Measurements from ENCODE around the gene TCTA. TPM values are rescaled to one million over a fixed set of nuclear protein-coding genes. Genes with fewer than 3 reads are reported as not detected.

TCTA gene
- total and polyA plus RNA-seq, 9 of the 15 experiments (the other 6 are each of a cell fraction or from before 2014, with no cell fraction given) = 4.0 to 15.4 (median 8.2) TPM

Other genes with a start within 250 kb of the TCTA start
Only the 7 nearest of the 10 such genes appear.
- 2.6 and 4.2 TPM in 2 replicates for gene C3orf62, start 135.2 kb upstream of the TCTA start, total RNA-seq (2014; rRNA removed)
- 2.9 and 3.8 TPM in 2 replicates for gene C3orf62, start 135.2 kb upstream of the TCTA start, total RNA-seq (2014; rRNA removed; fragmentation: Illumina TruSeq; extraction: Trizol)
- gene C3orf62, start 135.2 kb upstream of the TCTA start, total RNA-seq (2015; rRNA removed; fragmentation: Illumina TruSeq; extraction: Trizol) = 3.4 and 3.5 TPM in 2 replicates
- gene C3orf62, start 135.2 kb upstream of the TCTA start, total RNA-seq (2021) = 3.0 and 4.2 TPM in 2 replicates
- 3.8 and 4.3 TPM in 2 replicates for gene C3orf62, start 135.2 kb upstream of the TCTA start, polyA plus RNA-seq (2011; rRNA removed)
- gene C3orf62, start 135.2 kb upstream of the TCTA start, polyA plus RNA-seq (2014; fragmentation: Illumina TruSeq; extraction: Trizol) = 4.0 and 5.7 TPM in 2 replicates
- 1 to 10 TPM; 1.3 to 1.6 TPM for gene C3orf62, start 135.2 kb upstream of the TCTA start, polyA plus RNA-seq (2014; fragmentation: Nextera tagmentation; extraction: Ambion mirVana)
- 4.6 and 5.6 TPM in 2 replicates for gene C3orf62, start 135.2 kb upstream of the TCTA start, polyA plus RNA-seq (2014; rRNA removed)
- gene USP4, start 72.4 kb upstream of the TCTA start, total RNA-seq (2014; rRNA removed) = 11.8 and 22.1 TPM in 2 replicates
- gene USP4, start 72.4 kb upstream of the TCTA start, total RNA-seq (2014; rRNA removed; fragmentation: Illumina TruSeq; extraction: Trizol) = 21.3 and 21.7 TPM in 2 replicates
- gene USP4, start 72.4 kb upstream of the TCTA start, total RNA-seq (2015; rRNA removed; fragmentation: Illumina TruSeq; extraction: Trizol) = 20.8 and 21.1 TPM in 2 replicates
- 26.7 and 29.5 TPM in 2 replicates for gene USP4, start 72.4 kb upstream of the TCTA start, total RNA-seq (2021)
- 34.2 and 40.4 TPM in 2 replicates for gene USP4, start 72.4 kb upstream of the TCTA start, polyA plus RNA-seq (2011; rRNA removed)
- 24.7 and 28.2 TPM in 2 replicates for gene USP4, start 72.4 kb upstream of the TCTA start, polyA plus RNA-seq (2014; fragmentation: Illumina TruSeq; extraction: Trizol)
- 10 to 100 TPM; 15.4 to 22.9 TPM for gene USP4, start 72.4 kb upstream of the TCTA start, polyA plus RNA-seq (2014; fragmentation: Nextera tagmentation; extraction: Ambion mirVana)
- gene USP4, start 72.4 kb upstream of the TCTA start, polyA plus RNA-seq (2014; rRNA removed) = 20.4 and 26.1 TPM in 2 replicates
- gene GPX1, start 54.1 kb upstream of the TCTA start, total RNA-seq (2014; rRNA removed) = 0.57 TPM in 1 of 2 replicates, not detected in the other
- not detected in 2 replicates for gene GPX1, start 54.1 kb upstream of the TCTA start, total RNA-seq (2014; rRNA removed; fragmentation: Illumina TruSeq; extraction: Trizol)
- gene GPX1, start 54.1 kb upstream of the TCTA start, total RNA-seq (2015; rRNA removed; fragmentation: Illumina TruSeq; extraction: Trizol) = 0.25 TPM in 1 of 2 replicates, not detected in the other
- 1.3 and 1.6 TPM in 2 replicates for gene GPX1, start 54.1 kb upstream of the TCTA start, total RNA-seq (2021)
- gene GPX1, start 54.1 kb upstream of the TCTA start, polyA plus RNA-seq (2011; rRNA removed) = 0.08 TPM in 1 of 2 replicates, not detected in the other
- not detected in 2 replicates for gene GPX1, start 54.1 kb upstream of the TCTA start, polyA plus RNA-seq (2014; fragmentation: Illumina TruSeq; extraction: Trizol)
- under 1 TPM in 1 of 2 experiments, not detected in 1; 0.08 TPM for gene GPX1, start 54.1 kb upstream of the TCTA start, polyA plus RNA-seq (2014; fragmentation: Nextera tagmentation; extraction: Ambion mirVana)
- 0.09 and 0.16 TPM in 2 replicates for gene GPX1, start 54.1 kb upstream of the TCTA start, polyA plus RNA-seq (2014; rRNA removed)
- gene RHOA, start 447 bp upstream of the TCTA start, total RNA-seq (2014; rRNA removed) = 136 and 147 TPM in 2 replicates
- 214 and 232 TPM in 2 replicates for gene RHOA, start 447 bp upstream of the TCTA start, total RNA-seq (2014; rRNA removed; fragmentation: Illumina TruSeq; extraction: Trizol)
- gene RHOA, start 447 bp upstream of the TCTA start, total RNA-seq (2015; rRNA removed; fragmentation: Illumina TruSeq; extraction: Trizol) = 229 and 236 TPM in 2 replicates
- gene RHOA, start 447 bp upstream of the TCTA start, total RNA-seq (2021) = 255 and 267 TPM in 2 replicates
- 136 and 148 TPM in 2 replicates for gene RHOA, start 447 bp upstream of the TCTA start, polyA plus RNA-seq (2011; rRNA removed)
- gene RHOA, start 447 bp upstream of the TCTA start, polyA plus RNA-seq (2014; fragmentation: Illumina TruSeq; extraction: Trizol) = 269 and 334 TPM in 2 replicates
- gene RHOA, start 447 bp upstream of the TCTA start, polyA plus RNA-seq (2014; fragmentation: Nextera tagmentation; extraction: Ambion mirVana) = 100 to 1,000 TPM; 345 to 540 TPM
- 147 and 152 TPM in 2 replicates for gene RHOA, start 447 bp upstream of the TCTA start, polyA plus RNA-seq (2014; rRNA removed)
- 0.37 and 0.41 TPM in 2 replicates for gene AMT, start 10.1 kb downstream of the TCTA start, total RNA-seq (2014; rRNA removed)
- gene AMT, start 10.1 kb downstream of the TCTA start, total RNA-seq (2014; rRNA removed; fragmentation: Illumina TruSeq; extraction: Trizol) = 0.18 and 0.29 TPM in 2 replicates
- 0.14 and 0.41 TPM in 2 replicates for gene AMT, start 10.1 kb downstream of the TCTA start, total RNA-seq (2015; rRNA removed; fragmentation: Illumina TruSeq; extraction: Trizol)
- 0.72 and 1.5 TPM in 2 replicates for gene AMT, start 10.1 kb downstream of the TCTA start, total RNA-seq (2021)
- gene AMT, start 10.1 kb downstream of the TCTA start, polyA plus RNA-seq (2011; rRNA removed) = 1.6 and 4.4 TPM in 2 replicates
- 0.52 and 0.76 TPM in 2 replicates for gene AMT, start 10.1 kb downstream of the TCTA start, polyA plus RNA-seq (2014; fragmentation: Illumina TruSeq; extraction: Trizol)
- gene AMT, start 10.1 kb downstream of the TCTA start, polyA plus RNA-seq (2014; fragmentation: Nextera tagmentation; extraction: Ambion mirVana) = under 1 TPM; 0.25 to 0.66 TPM
- gene AMT, start 10.1 kb downstream of the TCTA start, polyA plus RNA-seq (2014; rRNA removed) = 0.98 and 2.1 TPM in 2 replicates
- 1.9 and 4.7 TPM in 2 replicates for gene NICN1, start 16.9 kb downstream of the TCTA start, total RNA-seq (2014; rRNA removed)
- 2.7 and 3.1 TPM in 2 replicates for gene NICN1, start 16.9 kb downstream of the TCTA start, total RNA-seq (2014; rRNA removed; fragmentation: Illumina TruSeq; extraction: Trizol)
- gene NICN1, start 16.9 kb downstream of the TCTA start, total RNA-seq (2015; rRNA removed; fragmentation: Illumina TruSeq; extraction: Trizol) = 3.7 and 4.2 TPM in 2 replicates
- gene NICN1, start 16.9 kb downstream of the TCTA start, total RNA-seq (2021) = 7.2 and 8.8 TPM in 2 replicates
- gene NICN1, start 16.9 kb downstream of the TCTA start, polyA plus RNA-seq (2011; rRNA removed) = 5.9 and 12.4 TPM in 2 replicates
- gene NICN1, start 16.9 kb downstream of the TCTA start, polyA plus RNA-seq (2014; fragmentation: Illumina TruSeq; extraction: Trizol) = 5.7 and 7.4 TPM in 2 replicates
- gene NICN1, start 16.9 kb downstream of the TCTA start, polyA plus RNA-seq (2014; fragmentation: Nextera tagmentation; extraction: Ambion mirVana) = 1 to 10 TPM; 6.0 to 7.0 TPM
- 4.1 and 6.4 TPM in 2 replicates for gene NICN1, start 16.9 kb downstream of the TCTA start, polyA plus RNA-seq (2014; rRNA removed)
- gene DAG1, start 57.8 kb downstream of the TCTA start, total RNA-seq (2014; rRNA removed) = 11.7 and 12.1 TPM in 2 replicates
- 5.3 and 6.1 TPM in 2 replicates for gene DAG1, start 57.8 kb downstream of the TCTA start, total RNA-seq (2014; rRNA removed; fragmentation: Illumina TruSeq; extraction: Trizol)
- gene DAG1, start 57.8 kb downstream of the TCTA start, total RNA-seq (2015; rRNA removed; fragmentation: Illumina TruSeq; extraction: Trizol) = 8.2 and 9.2 TPM in 2 replicates
- gene DAG1, start 57.8 kb downstream of the TCTA start, total RNA-seq (2021) = 19.3 and 19.6 TPM in 2 replicates
- 6.7 and 8.5 TPM in 2 replicates for gene DAG1, start 57.8 kb downstream of the TCTA start, polyA plus RNA-seq (2011; rRNA removed)
- gene DAG1, start 57.8 kb downstream of the TCTA start, polyA plus RNA-seq (2014; fragmentation: Illumina TruSeq; extraction: Trizol) = 12.5 and 13.7 TPM in 2 replicates
- gene DAG1, start 57.8 kb downstream of the TCTA start, polyA plus RNA-seq (2014; fragmentation: Nextera tagmentation; extraction: Ambion mirVana) = under 1 TPM; 0.29 to 0.39 TPM
- 8.4 and 9.5 TPM in 2 replicates for gene DAG1, start 57.8 kb downstream of the TCTA start, polyA plus RNA-seq (2014; rRNA removed)

Data from K562 (cell line).